Activated T-cell treated with anti-CD3 and anti-CD28 coated beads, Interleukin-2, amount 50 U/mL, for 72 hours (primary cell): ENCODE data around the gene CCR4. TPM values are rescaled to one million over a fixed set of nuclear protein-coding genes. Genes with fewer than 3 reads are reported as not detected.
"Not testable (repeated sequence)": the region's sequence is repeated elsewhere in the genome, so short reads cannot be mapped to it uniquely, and the experiment has no call there.

Experiments
- ATAC-seq, 2 donors: fragments of 150-1000 bp; cut with Tn5 transposase; replicated peaks in 1 of 2; 2 replicates each; pipeline ENCODE4 v1.10.0; 2021; ENCODE audit warnings: moderate library complexity in 2 of 2, mild to moderate bottlenecking in 1 of 2
- DNase-seq, 2 donors: peaks; one replicate each; pipeline ENCODE4 v3.0.0; 2021 to 2022; ENCODE audit warnings: mixed read lengths in 1 of 2
- H3K27ac Mint-ChIP-seq: one replicate; pipeline ENCODE4 v1.8.0; 2022; ENCODE audit warnings: mild to moderate bottlenecking, moderate library complexity, mixed read lengths
- H3K27me3 Mint-ChIP-seq: one replicate; pipeline ENCODE4 v1.8.0; 2022; ENCODE audit warnings: low read depth, mixed read lengths
- H3K36me3 Mint-ChIP-seq, 2 donors: one replicate each; pipeline ENCODE4 v1.8.0; 2022; ENCODE audit warnings: mixed read lengths in 2 of 2, mild to moderate bottlenecking in 1 of 2; ENCODE audit not compliant: insufficient read depth in 2 of 2
- H3K4me1 Mint-ChIP-seq: one replicate; pipeline ENCODE4 v1.8.0; 2022; ENCODE audit warnings: low read depth, mixed read lengths
- H3K4me3 Mint-ChIP-seq, 2 donors: one replicate each; pipeline ENCODE4 v1.8.0; 2022; ENCODE audit warnings: mild to moderate bottlenecking in 2 of 2, mixed read lengths in 2 of 2, moderate library complexity in 2 of 2
- H3K9me3 Mint-ChIP-seq, 2 donors: one replicate each; pipeline ENCODE4 v1.8.0; 2022; ENCODE audit warnings: mixed read lengths in 2 of 2
- total RNA-seq, 2 donors: library from RNA; stranded (reverse); gene quantifications; one replicate each; pipeline ENCODE4 v1.2.3, GENCODE V29; 2022

Gene CCR4
- total RNA-seq, 2 donors from 2014 or later: 56.3 to 112 TPM

- DNase-seq (peak in 1 of 2 donors; percentile 34), ATAC-seq (peak; percentile 23)
- peaks cover 78% of the 10 kb centered on the region for H3K4me1 Mint-ChIP-seq
- no peaks in the 10 kb centered on the region for H3K27me3 Mint-ChIP-seq
- peak overlapping the region; percentile 86 for H3K27ac Mint-ChIP-seq
- peaks cover 14 to 21% of the 10 kb centered on the region in 2 donors for H3K36me3 Mint-ChIP-seq
- peak overlapping the region; percentile 73 to 74 for H3K4me3 Mint-ChIP-seq
- peaks cover 0 to 5% of the 10 kb centered on the region in 2 donors for H3K9me3 Mint-ChIP-seq
Measured at GRCh38 chr3:32959371-32959770, 7.9 kb downstream of the CCR4 start.

DNA sequence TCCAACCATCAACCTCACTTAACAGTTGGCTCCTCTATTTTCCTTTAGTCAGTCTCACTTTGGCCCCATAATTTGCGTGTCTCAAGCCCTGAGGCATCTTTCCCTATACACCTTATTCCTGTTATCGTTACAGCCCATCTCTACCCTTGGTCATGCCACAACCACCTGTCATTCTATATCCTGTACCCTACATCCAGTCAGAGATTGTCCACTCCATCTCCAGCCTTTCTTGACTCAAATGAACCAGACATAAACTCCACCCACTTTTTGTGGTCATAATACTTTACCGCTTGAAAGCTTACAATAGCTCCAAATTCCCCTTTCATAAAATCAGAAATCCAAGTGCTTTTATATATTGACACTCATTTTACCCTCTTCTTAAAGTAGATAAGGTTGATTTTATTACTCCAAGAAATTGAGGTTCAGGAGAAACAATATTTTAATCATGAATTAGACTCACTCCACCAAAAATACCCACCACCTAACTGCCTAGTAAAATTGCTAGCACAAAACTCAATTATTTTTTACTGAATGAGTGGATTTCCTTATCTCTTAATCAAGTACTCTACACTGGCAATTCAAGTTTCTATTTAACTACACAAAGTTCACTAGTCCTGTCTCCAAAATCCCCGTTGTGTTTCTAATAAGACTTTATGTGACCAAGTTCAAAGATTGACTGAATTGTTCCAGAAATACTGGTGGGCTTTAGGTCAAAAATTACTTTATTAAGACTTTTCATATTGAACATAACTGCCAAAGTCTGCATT is 9.1 kb downstream of the CCR4 start:
- Mint-ChIP-seq H3K4me3 (peak overlapping the region; percentile 73 to 74), H3K36me3 (peaks cover 17 to 24% of the 10 kb centered on the region in 2 donors), H3K9me3 (peaks cover 6 to 11% of the 10 kb centered on the region in 2 donors), H3K4me1 (peaks cover 74% of the 10 kb centered on the region), H3K27me3 (no peaks in the 10 kb centered on the region), H3K27ac (peak overlapping the region; percentile 79)
- ATAC-seq: peak; percentile 71 to 77
- peak; percentile 24 to 38 for DNase-seq

DNA sequence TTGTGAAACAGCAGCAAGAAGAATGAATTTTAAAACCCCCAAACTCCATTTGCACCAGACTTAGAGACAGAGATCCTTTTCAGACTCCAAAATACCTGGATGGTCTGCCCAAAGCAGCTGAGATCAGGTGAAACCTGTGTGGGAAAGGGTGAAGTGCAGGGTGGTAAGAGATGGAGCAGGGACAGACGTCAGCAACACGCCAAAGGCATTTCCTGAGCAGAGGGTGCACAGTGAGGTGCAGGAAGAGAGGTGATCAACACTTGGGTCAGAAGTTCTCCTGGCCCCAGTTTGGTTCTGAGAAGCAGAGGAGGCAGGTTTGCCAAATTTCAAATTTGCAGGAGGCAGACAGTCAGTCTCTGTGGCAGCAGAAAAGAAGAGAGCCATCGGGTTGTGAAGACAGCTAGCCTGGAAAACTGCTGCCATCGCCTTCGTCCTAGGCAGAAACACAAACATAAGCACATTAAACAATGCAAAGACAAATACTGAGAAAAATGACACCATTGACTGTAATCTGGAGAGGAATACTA is 9.8 kb downstream of the CCR4 start:
- H3K27me3 Mint-ChIP-seq: no peaks in the 10 kb centered on the region
- peaks cover 6 to 12% of the 10 kb centered on the region in 2 donors for H3K9me3 Mint-ChIP-seq
- ATAC-seq: peak; percentile 36 to 56
- H3K27ac Mint-ChIP-seq: peak overlapping the region; percentile 79
- H3K36me3 Mint-ChIP-seq: peaks cover 22 to 27% of the 10 kb centered on the region in 2 donors
- H3K4me1 Mint-ChIP-seq: peaks cover 72% of the 10 kb centered on the region
- peak; percentile 29 to 61 for DNase-seq
- H3K4me3 Mint-ChIP-seq: peak overlapping the region; percentile 73 to 74

- Mint-ChIP-seq H3K36me3 (peaks cover 29 to 37% of the 10 kb centered on the region in 2 donors), H3K4me1 (peaks cover 63% of the 10 kb centered on the region), H3K4me3 (peak overlapping the region in 1 of 2 donors; percentile 46), H3K27me3 (no peaks in the 10 kb centered on the region), H3K27ac (peak overlapping the region; percentile 66), H3K9me3 (peaks cover 11 to 17% of the 10 kb centered on the region in 2 donors)
- ATAC-seq (peak; percentile 72 to 75), DNase-seq (peak; percentile 50 to 58)
Measured at GRCh38 chr3:32963871-32964270, 12.4 kb downstream of the CCR4 start.

GRCh38 chr3:32964781-32965180 is 13.3 kb downstream of the CCR4 start:
- Mint-ChIP-seq H3K27ac (peak overlapping the region; percentile 64), H3K4me1 (peaks cover 54% of the 10 kb centered on the region), H3K9me3 (peaks cover 11 to 17% of the 10 kb centered on the region in 2 donors), H3K36me3 (peaks cover 29 to 40% of the 10 kb centered on the region in 2 donors)
- not testable (repeated sequence) for H3K4me3 Mint-ChIP-seq, DNase-seq, ATAC-seq, H3K27me3 Mint-ChIP-seq

- Mint-ChIP-seq H3K4me1 (peaks cover 44% of the 10 kb centered on the region), H3K9me3 (peaks cover 11 to 17% of the 10 kb centered on the region in 2 donors), H3K36me3 (peaks cover 27 to 41% of the 10 kb centered on the region in 2 donors)
- H3K4me3 Mint-ChIP-seq, DNase-seq, H3K27me3 Mint-ChIP-seq, H3K27ac Mint-ChIP-seq, ATAC-seq: not testable (repeated sequence)
Measured at GRCh38 chr3:32965617-32966213, 14.3 kb downstream of the CCR4 start.

DNA sequence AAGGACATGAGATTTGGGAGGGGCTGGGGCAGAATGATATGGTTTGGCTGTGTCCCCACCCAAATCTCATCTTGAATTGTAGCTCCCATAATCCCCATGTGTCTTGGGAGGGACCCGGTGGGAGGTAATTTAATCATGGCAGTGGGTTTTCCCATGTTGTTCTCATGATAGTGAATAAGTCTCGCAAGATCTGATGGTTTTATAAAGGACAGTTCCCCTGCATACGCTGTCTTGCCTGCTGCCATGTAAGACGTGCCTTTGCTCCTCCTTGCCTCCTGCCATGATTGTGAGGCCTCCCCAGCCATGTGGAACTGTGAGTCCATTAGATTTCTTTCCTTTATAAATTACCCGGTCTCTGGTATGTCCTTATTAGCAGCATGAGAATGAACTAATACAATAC is 15.2 kb downstream of the CCR4 start:
- ATAC-seq, H3K4me3 Mint-ChIP-seq, DNase-seq, H3K27me3 Mint-ChIP-seq, H3K27ac Mint-ChIP-seq: not testable (repeated sequence)
- H3K36me3 Mint-ChIP-seq: peaks cover 27 to 45% of the 10 kb centered on the region in 2 donors
- peaks cover 12 to 17% of the 10 kb centered on the region in 2 donors for H3K9me3 Mint-ChIP-seq
- H3K4me1 Mint-ChIP-seq: peaks cover 35% of the 10 kb centered on the region

DNA sequence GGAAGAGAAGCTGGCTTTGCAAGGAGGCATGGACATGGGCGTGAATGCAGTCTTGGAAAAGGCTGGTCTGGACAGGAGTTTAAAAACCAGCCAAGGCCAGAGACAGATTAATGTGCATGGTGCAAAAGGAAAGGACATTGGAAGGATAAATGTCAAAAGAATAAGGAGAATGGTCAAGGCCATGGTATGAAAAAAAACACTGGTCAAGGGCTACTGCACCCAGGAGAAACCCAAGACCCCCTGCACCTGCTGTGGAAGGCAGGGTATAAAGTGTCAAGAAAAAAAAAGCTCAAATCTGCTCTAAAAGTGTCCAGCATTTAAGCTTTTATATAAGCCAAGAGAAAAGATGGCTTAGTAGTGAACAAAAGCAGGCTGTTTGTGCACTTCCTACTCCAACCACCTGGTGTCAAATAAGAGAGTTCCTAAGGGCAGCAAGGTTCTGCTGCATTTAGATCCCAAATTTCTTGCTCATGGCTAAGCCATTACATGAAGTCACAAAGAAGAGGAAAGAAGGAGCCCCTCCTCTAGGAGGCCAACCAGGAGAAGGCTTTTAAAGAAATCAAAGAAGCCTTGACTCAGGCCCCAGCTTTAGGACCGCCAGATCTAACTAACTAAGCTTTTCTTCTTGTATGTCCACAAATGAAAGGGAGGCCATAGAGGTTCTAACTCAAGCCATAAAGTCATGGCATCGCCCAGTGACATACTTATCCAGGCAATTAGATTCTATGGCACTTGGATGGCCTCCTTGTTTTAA is 16.9 kb downstream of the CCR4 start:
- peaks cover 13 to 17% of the 10 kb centered on the region in 2 donors for H3K9me3 Mint-ChIP-seq
- no peak for DNase-seq
- no peak overlapping the region for H3K27ac Mint-ChIP-seq
- peaks cover 27 to 48% of the 10 kb centered on the region in 2 donors for H3K36me3 Mint-ChIP-seq
- H3K4me1 Mint-ChIP-seq: peaks cover 32% of the 10 kb centered on the region
- H3K4me3 Mint-ChIP-seq: no peak overlapping the region
- no peaks in the 10 kb centered on the region for H3K27me3 Mint-ChIP-seq
- ATAC-seq: no peak

DNA sequence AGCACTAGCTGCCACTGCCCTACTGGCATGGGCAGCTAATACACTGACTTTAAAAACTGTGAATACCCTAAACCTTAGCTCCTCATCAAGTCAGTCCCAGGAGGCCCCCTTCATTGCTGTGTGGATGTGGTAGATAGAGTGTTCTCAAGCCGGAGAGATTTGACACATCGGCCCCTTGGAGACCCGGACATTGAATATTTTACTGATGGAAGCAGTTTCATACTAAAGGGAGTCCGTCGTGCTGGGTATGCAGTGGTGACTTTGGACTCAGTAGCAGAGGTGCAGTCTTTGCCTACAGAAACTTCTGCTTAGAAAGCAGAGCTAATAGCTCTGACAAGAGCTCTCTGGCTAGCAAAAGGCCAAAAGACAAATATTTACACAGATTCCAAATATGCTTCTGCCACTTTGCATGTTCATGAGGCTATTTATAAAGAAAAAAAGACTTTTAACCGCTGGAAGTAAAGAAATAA is 17.5 kb downstream of the CCR4 start:
- H3K9me3 Mint-ChIP-seq: peaks cover 13 to 15% of the 10 kb centered on the region in 2 donors
- ATAC-seq (no peak), DNase-seq (no peak)
- peaks cover 23 to 44% of the 10 kb centered on the region in 2 donors for H3K36me3 Mint-ChIP-seq
- no peak overlapping the region for H3K4me3 Mint-ChIP-seq
- no peak overlapping the region for H3K27ac Mint-ChIP-seq
- H3K27me3 Mint-ChIP-seq: no peaks in the 10 kb centered on the region
- peaks cover 32% of the 10 kb centered on the region for H3K4me1 Mint-ChIP-seq

DNA sequence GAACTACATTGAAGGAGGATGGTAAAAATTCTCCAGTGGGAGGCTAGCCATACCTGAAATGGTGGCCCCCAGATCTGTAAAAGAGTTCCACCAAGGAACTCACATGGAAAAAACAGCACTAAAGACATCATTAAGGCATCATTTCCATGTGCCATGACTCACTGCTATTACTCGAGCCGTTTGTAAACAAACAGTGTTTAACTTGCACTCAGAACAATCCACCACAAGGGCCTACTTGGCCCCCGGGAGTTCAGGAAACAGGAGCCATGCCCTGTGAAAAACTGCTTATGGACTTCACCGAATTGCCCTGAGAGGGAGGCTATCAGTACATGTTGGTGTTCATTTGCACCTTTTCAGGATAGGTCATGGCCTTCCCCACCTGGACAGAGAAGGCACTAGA is 18.2 kb downstream of the CCR4 start:
- DNase-seq: no peak
- Mint-ChIP-seq H3K27me3 (no peaks in the 10 kb centered on the region), H3K4me3 (no peak overlapping the region), H3K27ac (no peak overlapping the region), H3K4me1 (peaks cover 32% of the 10 kb centered on the region), H3K36me3 (peaks cover 20 to 40% of the 10 kb centered on the region in 2 donors), H3K9me3 (peaks cover 12 to 13% of the 10 kb centered on the region in 2 donors)
- ATAC-seq: no peak

- DNase-seq, H3K9me3 Mint-ChIP-seq, ATAC-seq, H3K27me3 Mint-ChIP-seq, H3K27ac Mint-ChIP-seq, H3K4me3 Mint-ChIP-seq: not testable (repeated sequence)
- Mint-ChIP-seq H3K36me3 (peaks cover 9 to 27% of the 10 kb centered on the region in 2 donors), H3K4me1 (peaks cover 47% of the 10 kb centered on the region)
Measured at GRCh38 chr3:32971291-32971690, 19.8 kb downstream of the CCR4 start.

DNA sequence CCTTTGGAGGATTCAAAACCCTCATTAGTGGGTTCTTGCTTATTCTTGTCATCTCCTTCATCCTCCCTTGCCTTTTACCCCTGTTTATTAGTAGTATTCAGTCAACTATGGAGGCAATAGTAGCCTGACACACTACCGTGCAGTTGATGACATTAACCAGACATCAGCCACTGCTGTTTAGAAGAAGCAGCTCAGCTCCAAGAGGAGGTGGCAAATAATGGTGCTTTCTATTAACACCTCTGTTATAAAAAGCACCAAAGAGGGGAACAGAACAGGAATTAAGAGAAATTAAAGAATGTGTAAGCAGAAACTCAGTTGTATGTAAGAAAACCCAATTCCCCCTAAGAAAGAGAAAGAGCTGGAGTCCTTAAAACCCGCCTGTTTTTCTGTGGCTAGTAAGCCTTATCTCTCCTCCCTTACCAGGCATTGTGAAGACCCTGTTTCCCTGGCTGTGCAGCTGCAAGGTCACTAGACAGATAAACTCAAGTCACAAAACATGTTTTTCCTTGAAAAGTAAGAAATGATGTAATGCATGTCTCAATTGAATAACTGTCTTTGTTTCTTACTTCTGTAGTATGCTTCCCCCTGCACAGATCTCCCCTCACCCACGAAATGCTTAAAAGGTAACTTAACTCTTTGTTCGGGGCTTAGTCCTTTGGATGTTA is 21.2 kb downstream of the CCR4 start:
- Mint-ChIP-seq H3K9me3 (peaks cover 0 to 2% of the 10 kb centered on the region in 2 donors), H3K27ac (no peak overlapping the region), H3K27me3 (no peaks in the 10 kb centered on the region), H3K4me1 (peaks cover 48% of the 10 kb centered on the region), H3K36me3 (peaks cover under 1 to 18% of the 10 kb centered on the region in 2 donors), H3K4me3 (no peak overlapping the region)
- DNase-seq: no peak
- no peak for ATAC-seq
